ENCODE results near the gene PSMB11. TPM values are rescaled to one million over a fixed set of nuclear protein-coding genes. Genes with fewer than 3 reads are reported as not detected.

Gene PSMB11
- total RNA-seq, 1 experiment from 2014 or later = not detected

DNA sequence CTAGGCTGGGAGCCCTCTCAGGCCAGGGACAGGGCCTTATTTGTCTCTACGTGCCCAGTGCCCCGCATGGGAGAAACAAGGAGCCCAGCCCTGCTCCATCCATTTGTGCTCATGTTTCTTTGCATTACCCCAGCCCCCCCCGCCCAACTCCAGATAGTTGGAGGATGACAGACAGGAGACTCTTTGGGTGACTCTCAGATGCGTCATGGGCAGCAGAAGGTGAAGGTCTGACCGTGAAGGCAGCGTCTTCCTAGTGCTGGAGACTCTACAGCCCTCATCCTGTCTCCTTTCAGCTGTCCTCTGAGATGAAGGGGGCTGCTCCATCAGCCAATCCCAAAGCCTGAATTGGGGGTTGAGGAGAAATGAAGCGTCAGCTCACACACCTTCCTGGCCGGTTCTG lies 283 bp upstream of the PSMB11 start:
- H3K9me3 Mint-ChIP-seq (ENCODE audit: unreplicated experiment) = no peaks in the 10 kb centered on the region
- no peak for DNase-seq
- no peaks in the 10 kb centered on the region for H3K4me1 Mint-ChIP-seq (ENCODE audit: low read depth, unreplicated experiment)
- CTCF ChIA-PET = interaction anchor here (0.7 to 1.2 kb wide), 2 partner anchors 27 to 47 kb away, joined by 3 to 5 read pairs; no protein-coding TSS in a partner anchor
- no TSS peak for BruUV-seq (replicated peaks)
- POLR2A ChIA-PET = no interaction called here
- Histone ChIP-seq H3K27me3 (replicated peaks; ENCODE audit: control insufficient read depth, insufficient read depth, low read length) (no peaks in the 10 kb centered on the region), H3K9me3 (no peaks in the 10 kb centered on the region), H3K4me1 (peaks cover 11% of the 10 kb centered on the region), H3K36me3 (ENCODE audit: control insufficient read depth, insufficient read depth, low read length) (no peaks in the 10 kb centered on the region), H3K4me3 (ENCODE audit: low read depth, low read length) (no peak overlapping the region)
- TF ChIP-seq CTCF (IDR thresholded peaks at IDR 0.05; ENCODE audit: insufficient read depth in 1 of 2, low read depth in 1 of 2, low read length in 1 of 2, severe bottlenecking in 1 of 2, unreplicated experiment in 1 of 2) = no peak
- no peak overlapping the region for H3K27ac Mint-ChIP-seq (ENCODE audit: unreplicated experiment)
- no peak overlapping the region for H3K4me3 Mint-ChIP-seq (ENCODE audit: unreplicated experiment)
- H3K27me3 Mint-ChIP-seq (ENCODE audit: insufficient read depth, unreplicated experiment) = no peaks in the 10 kb centered on the region
- no peaks in the 10 kb centered on the region for H3K36me3 Mint-ChIP-seq (ENCODE audit: insufficient read depth, unreplicated experiment)
- intact Hi-C loops (cut with micrococcal nuclease; ENCODE audit: unreplicated experiment) = no loop called here

DNA sequence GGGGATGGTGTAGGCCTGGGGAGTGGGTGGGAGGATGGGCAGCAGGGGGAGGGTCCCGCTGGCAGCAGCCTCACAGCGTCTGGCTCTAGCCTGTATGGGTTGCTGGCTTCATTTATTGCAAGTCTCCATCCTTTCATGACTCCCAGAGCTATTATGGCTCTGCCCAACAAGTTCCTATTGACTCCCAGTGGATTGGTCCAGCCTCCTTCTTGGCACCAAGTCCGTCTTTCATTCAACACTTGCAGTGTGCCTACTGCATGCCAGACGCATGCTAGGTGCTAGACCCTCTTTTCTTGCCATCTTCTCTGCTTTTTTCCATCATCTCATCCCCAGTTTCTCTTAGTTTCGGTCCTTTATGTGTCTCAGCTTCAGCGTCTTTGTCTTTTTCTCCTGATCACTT lies 1.1 kb downstream of the PSMB11 start:
- TF ChIP-seq CTCF (IDR thresholded peaks at IDR 0.05; ENCODE audit: insufficient read depth in 1 of 2, low read depth in 1 of 2, low read length in 1 of 2, severe bottlenecking in 1 of 2, unreplicated experiment in 1 of 2) = no peak
- Histone ChIP-seq H3K27me3 (replicated peaks; ENCODE audit: control insufficient read depth, insufficient read depth, low read length) (no peaks in the 10 kb centered on the region), H3K4me3 (ENCODE audit: low read depth, low read length) (no peak overlapping the region), H3K36me3 (ENCODE audit: control insufficient read depth, insufficient read depth, low read length) (no peaks in the 10 kb centered on the region), H3K9me3 (no peaks in the 10 kb centered on the region), H3K4me1 (peaks cover 11% of the 10 kb centered on the region)
- no peak for DNase-seq
- H3K27me3 Mint-ChIP-seq (ENCODE audit: insufficient read depth, unreplicated experiment) = no peaks in the 10 kb centered on the region
- intact Hi-C loops (cut with micrococcal nuclease; ENCODE audit: unreplicated experiment) = no loop called here
- no peaks in the 10 kb centered on the region for H3K9me3 Mint-ChIP-seq (ENCODE audit: unreplicated experiment)
- H3K36me3 Mint-ChIP-seq (ENCODE audit: insufficient read depth, unreplicated experiment) = no peaks in the 10 kb centered on the region
- BruUV-seq (replicated peaks) = no TSS peak
- POLR2A ChIA-PET = no interaction called here
- no peaks in the 10 kb centered on the region for H3K4me1 Mint-ChIP-seq (ENCODE audit: low read depth, unreplicated experiment)
- no peak overlapping the region for H3K4me3 Mint-ChIP-seq (ENCODE audit: unreplicated experiment)
- H3K27ac Mint-ChIP-seq (ENCODE audit: unreplicated experiment) = no peak overlapping the region
- CTCF ChIA-PET = interaction anchor here (0.7 kb wide), 1 partner anchor 26 kb away, joined by 4 read pairs; no protein-coding TSS in a partner anchor

GRCh38 chr14:23043754-23044153 lies 1.7 kb downstream of the PSMB11 start:
- no TSS peak for BruUV-seq (replicated peaks)
- Mint-ChIP-seq H3K27me3 (ENCODE audit: insufficient read depth, unreplicated experiment) (no peaks in the 10 kb centered on the region), H3K9me3 (ENCODE audit: unreplicated experiment) (no peaks in the 10 kb centered on the region), H3K36me3 (ENCODE audit: insufficient read depth, unreplicated experiment) (no peaks in the 10 kb centered on the region), H3K4me1 (ENCODE audit: low read depth, unreplicated experiment) (no peaks in the 10 kb centered on the region), H3K4me3 (ENCODE audit: unreplicated experiment) (no peak overlapping the region), H3K27ac (ENCODE audit: unreplicated experiment) (no peak overlapping the region)
- no peak for DNase-seq
- Histone ChIP-seq H3K9me3 (no peaks in the 10 kb centered on the region), H3K36me3 (ENCODE audit: control insufficient read depth, insufficient read depth, low read length) (no peaks in the 10 kb centered on the region), H3K4me3 (ENCODE audit: low read depth, low read length) (no peak overlapping the region), H3K27me3 (replicated peaks; ENCODE audit: control insufficient read depth, insufficient read depth, low read length) (no peaks in the 10 kb centered on the region), H3K4me1 (peaks cover 11% of the 10 kb centered on the region)
- ChIA-PET CTCF (interaction anchor here (1.0 kb wide), 1 partner anchor 48 kb away, joined by 3 read pairs; no protein-coding TSS in a partner anchor), POLR2A (no interaction called here)
- TF ChIP-seq CTCF (IDR thresholded peaks at IDR 0.05; ENCODE audit: insufficient read depth in 1 of 2, low read depth in 1 of 2, low read length in 1 of 2, severe bottlenecking in 1 of 2, unreplicated experiment in 1 of 2) = no peak
- intact Hi-C loops (cut with micrococcal nuclease; ENCODE audit: unreplicated experiment) = no loop called here

Measured in Caco-2 (cell line).